ENCODE measurements around the gene TMEM106B. TPM values are rescaled to one million over a fixed set of nuclear protein-coding genes. Genes with fewer than 3 reads are reported as not detected.

The TMEM106B gene
- total RNA-seq, 1 experiment from 2014 or later = 33.7 TPM

DNA sequence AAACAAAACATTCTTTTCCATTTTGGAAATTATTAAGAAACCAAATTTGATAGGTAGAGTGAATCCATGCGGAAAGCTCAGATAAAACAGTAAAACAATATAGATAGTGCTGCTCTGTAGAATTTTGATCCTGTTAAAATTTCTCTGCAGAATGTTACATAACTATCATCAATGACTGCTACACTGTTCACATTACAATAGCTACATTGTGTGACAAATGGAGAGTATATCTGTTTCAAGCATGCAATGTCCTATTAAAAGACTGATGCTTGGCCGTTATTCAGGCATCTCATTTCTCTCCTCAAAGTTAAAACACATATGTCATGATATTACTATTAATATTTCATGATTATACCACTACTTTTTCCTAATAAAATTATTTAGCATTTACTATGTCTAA is 14.7 kb upstream of the TMEM106B start:
- BruUV-seq (replicated peaks) = no TSS peak
- Mint-ChIP-seq H3K36me3 (ENCODE audit: insufficient read depth, unreplicated experiment) (no peaks in the 10 kb centered on the region), H3K27me3 (ENCODE audit: insufficient read depth, unreplicated experiment) (no peaks in the 10 kb centered on the region), H3K27ac (ENCODE audit: low read depth, unreplicated experiment) (no peak overlapping the region), H3K4me1 (ENCODE audit: insufficient read depth, unreplicated experiment) (no peaks in the 10 kb centered on the region), H3K9me3 (ENCODE audit: unreplicated experiment) (no peaks in the 10 kb centered on the region), H3K4me3 (ENCODE audit: unreplicated experiment) (no peak overlapping the region)
- POLR2A ChIA-PET = no interaction called here
- CTCF ChIA-PET = interaction anchor here (1.3 kb wide), 1 partner anchor 36 kb away, joined by 3 read pairs; no protein-coding TSS in a partner anchor
- TF ChIP-seq CTCF (IDR thresholded peaks at IDR 0.05; ENCODE audit: unreplicated experiment) = no peak
- intact Hi-C loops (cut with micrococcal nuclease) = no loop called here
- no peak for DNase-seq (ENCODE audit: unreplicated experiment)

GRCh38 chr7:12199363-12199762 is 11.7 kb upstream of the TMEM106B start:
- Mint-ChIP-seq H3K27me3 (ENCODE audit: insufficient read depth, unreplicated experiment) (no peaks in the 10 kb centered on the region), H3K4me3 (ENCODE audit: unreplicated experiment) (no peak overlapping the region), H3K36me3 (ENCODE audit: insufficient read depth, unreplicated experiment) (no peaks in the 10 kb centered on the region), H3K4me1 (ENCODE audit: insufficient read depth, unreplicated experiment) (no peaks in the 10 kb centered on the region), H3K27ac (ENCODE audit: low read depth, unreplicated experiment) (no peak overlapping the region), H3K9me3 (ENCODE audit: unreplicated experiment) (no peaks in the 10 kb centered on the region)
- intact Hi-C loops (cut with micrococcal nuclease) = no loop called here
- ChIA-PET POLR2A (interaction anchor here (0.7 to 2.4 kb wide), 2 partner anchors 11 to 114 kb away, joined by 3 to 25 read pairs; partner anchors contain the start of gene TMEM106B), CTCF (no interaction called here)
- DNase-seq (ENCODE audit: unreplicated experiment) = peak; percentile 23
- BruUV-seq (replicated peaks) = no TSS peak
- no peak for TF ChIP-seq CTCF (IDR thresholded peaks at IDR 0.05; ENCODE audit: unreplicated experiment)

DNA sequence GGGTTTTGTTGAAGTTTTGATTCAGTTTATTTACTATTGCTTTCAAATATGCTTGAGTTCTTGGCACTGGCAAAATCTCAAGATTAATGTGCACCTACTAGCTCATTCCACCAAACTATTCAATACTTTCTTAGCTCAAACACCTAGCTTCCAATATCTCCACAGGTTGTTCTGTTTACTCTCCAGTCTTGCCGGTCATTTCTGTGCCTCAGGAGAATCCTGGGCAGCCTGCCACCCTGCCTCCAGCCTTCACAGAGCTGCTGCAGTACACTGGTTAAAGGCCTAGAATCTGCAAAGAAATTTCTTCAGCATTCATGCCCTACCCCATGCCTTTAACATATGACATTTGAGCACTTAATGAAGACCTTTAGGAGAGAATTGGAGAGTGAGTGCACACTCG is 4.0 kb upstream of the TMEM106B start:
- Mint-ChIP-seq H3K27ac (ENCODE audit: low read depth, unreplicated experiment) (no peak overlapping the region), H3K9me3 (ENCODE audit: unreplicated experiment) (no peaks in the 10 kb centered on the region), H3K4me1 (ENCODE audit: insufficient read depth, unreplicated experiment) (peaks cover 5% of the 10 kb centered on the region), H3K27me3 (ENCODE audit: insufficient read depth, unreplicated experiment) (peaks cover 31% of the 10 kb centered on the region), H3K4me3 (ENCODE audit: unreplicated experiment) (no peak overlapping the region), H3K36me3 (ENCODE audit: insufficient read depth, unreplicated experiment) (no peaks in the 10 kb centered on the region)
- no peak for TF ChIP-seq CTCF (IDR thresholded peaks at IDR 0.05; ENCODE audit: unreplicated experiment)
- no TSS peak for BruUV-seq (replicated peaks)
- POLR2A ChIA-PET = no interaction called here
- DNase-seq (ENCODE audit: unreplicated experiment) = no peak
- CTCF ChIA-PET = interaction anchor here (0.6 kb wide), 1 partner anchor 18 kb away, joined by 3 read pairs; no protein-coding TSS in a partner anchor
- intact Hi-C loops (cut with micrococcal nuclease) = no loop called here

DNA sequence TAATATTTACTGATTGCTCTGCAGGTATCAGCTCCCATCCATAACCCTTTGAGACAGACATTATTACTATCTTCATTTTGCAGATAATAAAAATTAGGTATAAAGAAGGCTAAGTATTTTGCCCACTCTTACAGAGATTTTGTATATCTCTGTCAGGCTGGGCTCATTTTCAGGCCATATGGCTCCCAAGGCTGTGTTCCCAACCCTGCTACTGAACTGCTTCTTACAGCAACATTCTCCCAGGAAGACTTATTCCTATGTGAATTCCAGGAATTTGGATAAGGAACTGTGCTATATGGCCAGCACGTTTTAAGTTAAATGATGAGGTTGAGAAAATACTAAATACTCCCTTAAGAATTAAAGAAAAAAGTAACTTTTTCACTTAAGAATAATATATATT is 1.9 kb upstream of the TMEM106B start:
- no peak overlapping the region for H3K4me3 Mint-ChIP-seq (ENCODE audit: unreplicated experiment)
- H3K27ac Mint-ChIP-seq (ENCODE audit: low read depth, unreplicated experiment) = no peak overlapping the region
- intact Hi-C loops (cut with micrococcal nuclease) = no loop called here
- no peak for DNase-seq (ENCODE audit: unreplicated experiment)
- TF ChIP-seq CTCF (IDR thresholded peaks at IDR 0.05; ENCODE audit: unreplicated experiment) = no peak
- BruUV-seq (replicated peaks) = no TSS peak
- ChIA-PET CTCF (no interaction called here), POLR2A (no interaction called here)
- peaks cover 31% of the 10 kb centered on the region for H3K27me3 Mint-ChIP-seq (ENCODE audit: insufficient read depth, unreplicated experiment)
- H3K4me1 Mint-ChIP-seq (ENCODE audit: insufficient read depth, unreplicated experiment) = peaks cover 9% of the 10 kb centered on the region
- no peaks in the 10 kb centered on the region for H3K9me3 Mint-ChIP-seq (ENCODE audit: unreplicated experiment)
- no peaks in the 10 kb centered on the region for H3K36me3 Mint-ChIP-seq (ENCODE audit: insufficient read depth, unreplicated experiment)
